Endothelial cell of umbilical vein (primary cell): ENCODE measurements around the gene SIAH2.

Source experiments
- POLR2A ChIP-seq: IDR thresholded peaks from 2 replicates; pipeline ENCODE4 v1.6.1; 2012; ENCODE audit warnings: low read depth, mild to moderate bottlenecking, control low read depth, low read length
- TF ChIP-seq, protein P1 (sequence below), 2 donors: IDR thresholded peaks; 1 replicate in 1 of 2; 2 replicates in 1 of 2; pipeline ENCODE4 v1.5.1; 2011; ENCODE audit warnings: low read length in 2 of 2, mild to moderate bottlenecking in 2 of 2, moderate library complexity in 2 of 2, control low read depth in 1 of 2, inconsistent platforms in 1 of 2, low read depth in 1 of 2; ENCODE audit not compliant: insufficient read depth in 1 of 2; ENCODE audit errors: extremely low read depth in 1 of 2

DNA sequence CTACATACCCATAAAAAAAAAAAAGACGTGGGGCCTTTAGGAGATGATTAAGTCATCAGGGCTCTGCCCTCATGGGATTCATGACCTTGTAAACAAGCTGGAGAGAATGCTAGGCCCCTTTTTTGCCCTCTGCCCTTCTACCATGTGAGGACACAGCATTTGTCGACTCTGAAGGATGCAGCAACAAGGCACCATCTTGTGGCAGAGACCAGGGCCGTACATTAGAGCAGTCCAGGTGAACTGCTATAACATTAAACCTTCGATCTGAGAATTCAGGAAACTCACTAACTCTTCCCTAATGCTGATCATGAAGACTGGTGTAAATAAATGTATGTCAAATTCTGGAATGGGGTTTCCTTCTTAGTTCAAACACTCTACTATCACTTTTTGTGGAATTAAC, 30.7 kb upstream of the SIAH2 start:
- TF ChIP-seq, protein P1, sequence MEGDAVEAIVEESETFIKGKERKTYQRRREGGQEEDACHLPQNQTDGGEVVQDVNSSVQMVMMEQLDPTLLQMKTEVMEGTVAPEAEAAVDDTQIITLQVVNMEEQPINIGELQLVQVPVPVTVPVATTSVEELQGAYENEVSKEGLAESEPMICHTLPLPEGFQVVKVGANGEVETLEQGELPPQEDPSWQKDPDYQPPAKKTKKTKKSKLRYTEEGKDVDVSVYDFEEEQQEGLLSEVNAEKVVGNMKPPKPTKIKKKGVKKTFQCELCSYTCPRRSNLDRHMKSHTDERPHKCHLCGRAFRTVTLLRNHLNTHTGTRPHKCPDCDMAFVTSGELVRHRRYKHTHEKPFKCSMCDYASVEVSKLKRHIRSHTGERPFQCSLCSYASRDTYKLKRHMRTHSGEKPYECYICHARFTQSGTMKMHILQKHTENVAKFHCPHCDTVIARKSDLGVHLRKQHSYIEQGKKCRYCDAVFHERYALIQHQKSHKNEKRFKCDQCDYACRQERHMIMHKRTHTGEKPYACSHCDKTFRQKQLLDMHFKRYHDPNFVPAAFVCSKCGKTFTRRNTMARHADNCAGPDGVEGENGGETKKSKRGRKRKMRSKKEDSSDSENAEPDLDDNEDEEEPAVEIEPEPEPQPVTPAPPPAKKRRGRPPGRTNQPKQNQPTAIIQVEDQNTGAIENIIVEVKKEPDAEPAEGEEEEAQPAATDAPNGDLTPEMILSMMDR (IDR thresholded peaks at IDR 0.05; ENCODE audit: extremely low read depth in 1 of 2, insufficient read depth in 1 of 2, low read depth in 1 of 2, low read length in 2 of 2) = no peak
- no peak for TF ChIP-seq POLR2A
